GM19035 (cell line): Measurements from ENCODE around the gene GJA5.

Experiments used
- ATAC-seq: cut with Tn5 transposase; IDR thresholded peaks from one replicate; pipeline ENCODE4 v1.9.1; 2021; ENCODE audit not compliant: unreplicated experiment

The GJA5 gene

GRCh38 chr1:147762233-147763024, 2.0 kb upstream of the GJA5 start:
- ATAC-seq: no peak

- ATAC-seq: no peak
Measured at GRCh38 chr1:147758379-147759100, 1.9 kb downstream of the GJA5 start.

DNA sequence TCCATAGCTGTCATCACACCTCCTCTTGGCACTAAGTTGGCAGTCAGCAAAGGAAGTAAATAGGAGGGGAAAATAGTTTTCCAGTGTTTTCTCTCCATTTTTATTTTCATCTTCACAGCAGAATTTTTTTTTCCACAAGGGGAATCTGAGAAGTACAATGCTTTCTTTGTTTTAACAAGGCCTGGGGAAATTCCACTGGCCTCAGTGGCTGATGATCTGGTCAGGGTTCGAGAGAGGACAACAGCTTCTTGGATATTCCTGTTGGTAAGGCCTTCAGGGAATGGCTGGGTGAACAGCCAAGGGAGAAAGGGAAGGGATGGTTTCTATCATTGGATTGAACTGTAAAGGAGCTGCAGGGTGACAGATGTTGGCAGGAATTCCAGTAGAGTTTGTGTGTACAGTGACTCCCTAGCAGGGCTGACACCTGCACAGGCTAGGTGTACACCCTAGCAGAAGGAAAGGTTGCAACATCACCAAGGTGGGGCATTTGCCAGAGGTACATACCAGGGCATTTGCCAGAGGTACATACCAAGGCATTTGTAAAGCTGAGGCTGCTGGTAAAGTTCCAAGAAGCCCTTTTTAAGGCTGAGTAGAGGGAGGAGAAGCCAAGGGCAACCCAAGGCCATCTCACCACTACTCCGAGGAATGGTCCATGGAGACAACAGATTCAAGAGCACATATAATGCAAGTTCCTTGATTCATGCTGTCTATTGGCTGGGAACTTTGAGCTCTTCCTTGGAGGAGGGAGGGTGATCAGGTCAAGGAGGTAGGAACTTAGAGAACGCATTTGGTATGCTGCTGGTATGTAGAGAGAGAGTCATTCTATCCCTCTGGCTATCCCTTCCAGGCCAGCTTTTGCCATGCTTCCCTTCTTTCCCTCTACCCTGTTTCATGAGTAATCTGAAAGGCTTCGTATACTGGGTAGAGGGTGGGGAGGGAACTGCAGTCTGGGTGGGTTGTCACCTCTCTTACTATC, 3.1 kb downstream of the GJA5 start:
- ATAC-seq: no peak

DNA sequence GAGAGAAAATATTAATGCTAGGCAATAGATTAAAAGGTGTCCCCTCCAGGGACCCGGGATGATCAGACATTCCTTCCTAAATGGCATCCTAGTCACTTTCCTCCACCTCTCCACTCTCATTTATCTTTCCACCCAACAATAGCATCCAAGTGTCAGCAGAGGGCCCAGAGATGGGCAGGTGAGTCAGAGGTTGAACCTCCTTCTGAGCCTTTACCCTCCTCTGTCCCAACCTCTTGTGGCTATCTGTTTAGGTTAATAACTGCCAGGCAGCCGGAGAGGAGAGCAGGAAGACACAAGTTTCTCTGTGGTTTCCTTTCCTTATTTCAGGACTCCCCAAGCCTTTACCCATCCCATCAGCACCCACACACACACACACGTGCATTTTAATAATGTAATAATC, 4.1 kb downstream of the GJA5 start:
- no peak for ATAC-seq

GRCh38 chr1:147754661-147755060, 5.7 kb downstream of the GJA5 start:
- no peak for ATAC-seq

DNA sequence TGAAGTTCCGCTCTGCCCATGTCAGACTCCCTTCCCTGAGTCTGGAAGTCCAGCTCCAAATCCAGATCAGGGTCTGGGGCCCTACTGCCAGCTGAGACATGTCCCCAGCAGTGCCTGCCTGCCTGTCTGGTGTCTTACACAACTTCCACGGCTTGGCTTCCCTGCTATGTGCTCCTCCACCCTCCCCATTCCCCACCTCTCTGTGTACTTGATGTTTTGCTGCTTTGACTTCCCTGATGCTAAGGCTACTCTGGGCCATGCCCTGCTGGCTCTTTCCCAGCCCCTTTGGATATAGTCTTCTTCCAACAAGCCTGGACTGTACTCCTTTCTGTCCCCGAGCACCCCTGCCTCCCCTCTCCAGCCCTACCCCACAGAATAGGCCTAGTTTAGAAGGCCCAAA, 7.3 kb downstream of the GJA5 start:
- no peak for ATAC-seq

DNA sequence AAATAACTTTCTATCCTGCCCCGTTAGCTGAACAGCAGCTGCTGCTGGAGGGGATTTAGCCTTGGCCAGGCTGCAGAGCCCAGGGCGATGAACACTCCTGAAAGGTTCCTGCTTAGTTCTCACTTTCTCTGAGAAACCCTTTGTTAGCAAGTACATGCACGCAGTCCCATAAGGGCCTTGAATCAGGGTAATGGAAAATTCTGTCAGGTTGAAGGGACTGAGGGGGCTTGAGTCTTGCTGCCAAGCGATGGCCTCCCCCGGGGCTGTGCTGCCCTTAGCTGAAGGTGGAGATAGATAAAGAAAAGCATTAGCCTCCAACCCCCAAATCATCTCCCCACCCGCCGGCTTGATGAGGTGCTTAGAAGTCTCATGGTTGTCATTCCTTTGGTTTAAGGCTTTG, 7.9 kb downstream of the GJA5 start:
- ATAC-seq: no peak

- ATAC-seq: no peak
Measured at GRCh38 chr1:147751346-147751745, 9.1 kb downstream of the GJA5 start.

GRCh38 chr1:147750618-147751217, 9.7 kb downstream of the GJA5 start:
- ATAC-seq: no peak

GRCh38 chr1:147749792-147750191, 10.6 kb downstream of the GJA5 start:
- ATAC-seq: no peak

- no peak for ATAC-seq
Measured at GRCh38 chr1:147748676-147749350, 11.6 kb downstream of the GJA5 start.

GRCh38 chr1:147747966-147748365, 12.4 kb downstream of the GJA5 start:
- ATAC-seq: no peak

DNA sequence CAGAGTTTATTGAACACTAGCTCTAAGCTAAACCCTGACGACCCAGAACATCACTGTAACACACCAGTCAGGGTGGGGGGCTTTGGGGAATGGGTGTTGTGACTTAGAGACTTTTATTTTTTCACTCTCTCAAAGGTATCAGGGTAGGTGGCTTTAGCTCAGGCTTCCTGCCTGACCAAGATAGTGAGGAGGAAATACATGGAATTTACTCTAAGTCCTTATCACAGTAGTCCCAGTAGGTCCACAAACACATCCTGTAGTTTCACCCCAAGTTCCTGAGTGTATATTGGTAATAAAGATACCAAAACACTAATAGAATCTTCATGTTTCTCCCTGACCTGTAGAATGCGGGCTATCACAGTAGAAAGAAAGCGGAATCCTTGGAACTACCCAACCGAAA, 15.1 kb downstream of the GJA5 start:
- no peak for ATAC-seq

DNA sequence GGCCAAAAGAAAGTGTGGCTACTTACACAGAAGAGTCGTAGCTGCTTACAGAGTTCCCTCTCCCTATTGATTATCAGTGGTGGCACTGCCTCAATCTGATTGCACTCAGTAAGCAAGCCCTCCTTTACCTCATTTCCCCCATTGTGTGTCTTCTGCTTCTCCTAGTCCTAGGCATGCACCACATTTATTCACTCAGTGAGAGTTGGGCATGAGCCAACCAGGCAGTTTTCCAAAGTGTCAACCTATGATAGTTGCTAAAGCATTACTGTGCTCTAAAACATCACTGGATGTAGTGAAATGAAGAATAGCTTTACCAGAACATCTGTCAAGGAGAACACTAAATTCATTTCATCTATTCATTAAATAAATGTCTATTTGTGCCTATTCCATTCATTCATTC, 19.3 kb downstream of the GJA5 start:
- ATAC-seq: no peak

DNA sequence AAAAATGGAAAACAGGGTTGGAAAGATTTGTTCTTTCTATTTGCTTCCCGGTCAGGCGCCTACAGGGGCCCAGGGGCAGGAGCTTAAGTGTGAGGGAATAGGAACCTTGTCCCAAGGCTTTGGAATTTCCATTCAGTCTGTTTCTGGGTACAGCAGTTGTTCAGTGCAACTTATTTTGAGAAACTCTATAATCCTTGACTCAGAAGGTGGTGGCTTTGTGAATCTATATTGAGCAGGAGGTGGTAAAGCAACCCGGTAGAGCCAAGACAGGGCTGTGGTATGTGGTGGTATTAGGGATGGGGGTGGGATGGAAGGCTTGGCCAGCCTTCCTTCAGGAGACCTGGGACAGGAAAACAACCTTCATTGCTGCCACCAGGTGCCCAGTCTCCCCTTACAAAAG, 20.0 kb downstream of the GJA5 start:
- no peak for ATAC-seq

GRCh38 chr1:147738739-147739476, 21.5 kb downstream of the GJA5 start:
- ATAC-seq: no peak

DNA sequence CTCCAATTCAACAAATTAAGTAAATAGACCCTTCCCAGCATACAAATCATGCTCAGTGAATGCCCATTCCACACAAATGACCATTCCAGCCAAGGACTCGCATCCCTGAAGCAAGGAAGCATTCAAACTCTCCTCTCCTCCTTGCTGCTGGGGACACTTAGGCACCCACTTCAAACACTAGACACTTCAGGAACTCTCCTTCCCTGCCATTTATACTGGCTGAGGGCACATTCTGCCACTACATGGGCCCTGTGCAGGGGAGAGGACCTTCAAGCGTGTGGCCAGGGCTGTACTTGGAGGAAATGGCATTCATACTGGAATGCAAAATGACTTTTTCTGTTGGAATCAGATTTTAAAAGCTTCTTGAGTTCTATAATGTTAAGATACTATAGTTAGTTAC, 22.3 kb downstream of the GJA5 start:
- no peak for ATAC-seq

DNA sequence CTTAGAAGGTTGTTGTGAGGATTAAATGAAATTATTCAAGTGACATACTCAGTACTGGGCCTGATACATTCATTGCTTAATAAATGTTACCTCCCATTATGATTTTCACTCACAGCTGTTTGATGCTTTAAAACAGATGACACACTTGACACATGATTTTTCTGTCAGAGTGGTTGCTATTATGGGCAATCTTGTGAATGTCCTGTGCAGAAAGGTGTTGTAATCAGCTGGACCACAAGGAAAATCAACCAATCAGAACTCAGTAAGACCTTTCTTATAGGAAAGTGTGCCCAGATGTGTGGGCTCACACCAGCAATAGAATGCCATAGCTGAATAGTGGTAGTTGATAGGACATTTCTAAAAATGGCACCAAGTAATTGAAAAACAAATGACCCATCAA, 23.5 kb downstream of the GJA5 start:
- no peak for ATAC-seq

DNA sequence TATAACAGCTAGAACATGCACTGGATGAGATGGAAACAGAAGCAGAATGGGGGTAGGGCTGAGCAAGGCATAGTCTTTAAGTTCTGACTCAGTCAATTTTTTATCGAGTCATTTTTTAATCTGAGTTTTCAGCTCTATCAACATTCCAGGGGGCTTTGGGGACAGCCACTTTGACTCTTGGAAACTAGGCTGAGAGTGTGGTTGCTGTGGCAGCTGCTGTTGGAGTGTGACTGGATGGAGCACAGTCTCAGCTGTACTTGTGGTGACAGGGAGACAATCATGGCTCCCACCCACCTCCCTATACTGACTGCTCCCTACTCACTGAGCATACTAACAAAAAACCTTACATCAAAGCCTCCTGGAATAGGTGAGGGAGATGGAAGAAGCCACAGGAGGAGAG, 25.0 kb downstream of the GJA5 start:
- no peak for ATAC-seq
